ENCODE results near the gene ATL2. TPM values are rescaled to one million over a fixed set of nuclear protein-coding genes. Genes with fewer than 3 reads are reported as not detected.

Gene ATL2
- total and polyA plus RNA-seq, 2 of the 8 experiments (the other 6 are each of a cell fraction or from before 2014, with no cell fraction given), result 38.8 to 84.6 TPM

- Histone ChIP-seq H3K4me1 (replicated peaks in 1 of 4; ENCODE audit: control insufficient read depth in 3 of 4, insufficient read depth in 4 of 4, low read length in 3 of 4) (peaks cover 0 to 2% (median 0%) of the 10 kb centered on the region in 4 experiments; a peak in 1 of 7 replicates), H4K8ac (ENCODE audit: extremely low read depth, insufficient read depth, low read length) (no peak overlapping the region), H2BK12ac (ENCODE audit: low read depth, low read length) (no peak overlapping the region), H2AFZ (ENCODE audit: low read length) (no peak overlapping the region), H3K9ac (replicated peaks in 1 of 4; ENCODE audit: extremely low read depth in 1 of 4, low read depth in 3 of 4, low read length in 3 of 4) (no peak overlapping the region), H3K4me2 (ENCODE audit: insufficient read depth in 1 of 2, low read depth in 2 of 2, low read length in 2 of 2) (no peak overlapping the region), H2BK5ac (ENCODE audit: low read depth, low read length) (no peak overlapping the region), H2BK120ac (replicated peaks; ENCODE audit: low read depth, low read length) (no peak overlapping the region), H3K4me3 (ENCODE audit: extremely low read depth in 1 of 4, insufficient read depth in 2 of 4, low read depth in 3 of 4, low read length in 4 of 4) (no peak overlapping the region), H4K20me1 (replicated peaks in 1 of 2; ENCODE audit: control insufficient read depth in 1 of 2, insufficient read depth in 2 of 2, low read length in 2 of 2) (peaks cover 13 to 26% of the 10 kb centered on the region in 2 experiments), H2AK5ac (ENCODE audit: low read depth, low read length) (no peak overlapping the region), H4K91ac (replicated peaks; ENCODE audit: insufficient read length, low read length) (no peak overlapping the region), H2BK15ac (ENCODE audit: low read length) (no peak overlapping the region), H2BK20ac (ENCODE audit: low read length) (no peak overlapping the region), H3K79me1 (ENCODE audit: low read depth, low read length) (no peaks in the 10 kb centered on the region; the same call in 1 of the 2 replicates), H3K9me3 (ENCODE audit: insufficient read depth in 2 of 2, low read depth in 1 of 2, low read length in 1 of 2) (no peaks in the 10 kb centered on the region), H3K56ac (replicated peaks; ENCODE audit: insufficient read length, low read depth, low read length) (no peak overlapping the region), H3K27ac (ENCODE audit: low read depth, low read length) (no peak overlapping the region), H3K4ac (replicated peaks; ENCODE audit: insufficient read length, low read depth, low read length) (no peak overlapping the region), H3K23ac (ENCODE audit: insufficient read length) (no peak overlapping the region), H4K5ac (ENCODE audit: insufficient read length, low read depth, low read length) (no peak overlapping the region), H3K14ac (ENCODE audit: insufficient read length) (no peak overlapping the region), H3K23me2 (ENCODE audit: low read depth, low read length) (0 out of 2 replicates have a peak, but pooled peaks cover 2% of the 10 kb centered on the region), H3K36me3 (ENCODE audit: control insufficient read depth in 2 of 4, insufficient read depth in 4 of 4, low read length in 3 of 4) (peaks cover 0 to 4% (median 1%) of the 10 kb centered on the region in 4 experiments; a peak in 2 of 8 replicates), H3K27me3 (replicated peaks in 1 of 4; ENCODE audit: control insufficient read depth in 3 of 4, extremely low read depth in 1 of 4, insufficient read depth in 3 of 4, low read length in 3 of 4) (no peaks in the 10 kb centered on the region), H3K79me2 (ENCODE audit: control insufficient read depth in 1 of 2, insufficient read depth in 2 of 2, low read length in 2 of 2) (peaks cover 33 to 96% of the 10 kb centered on the region in 2 experiments), H3K18ac (ENCODE audit: extremely low read depth, low read length) (no peak overlapping the region)
- CTCF ChIA-PET (ENCODE audit: partially characterized antibody), result no interaction called here
- no peak for TF ChIP-seq NRF1 (IDR thresholded peaks at IDR 0.05; ENCODE audit: low read depth, low read length)
- POLR2A ChIA-PET (ENCODE audit: partially characterized antibody), result interaction anchor here (1.2 kb wide), 1 partner anchor 10 kb away, joined by 5 read pairs; no protein-coding TSS in a partner anchor
- no peak for FAIRE-seq
- no peak for DNase-seq (ENCODE audit: low read depth in 1 of 2, low spot score in 2 of 2)
- 89% methylated on average over 5 of the region's 5 CpGs; no CpG with 5 or more reads in 1 of the 2 experiments for WGBS, 2 experiments (ENCODE audit: extremely low coverage in 1 of 2, insufficient coverage in 1 of 2, insufficient read length in 1 of 2, insufficient replicate concordance in 2 of 2, low coverage in 1 of 2, low lambda C conversion rate in 2 of 2, missing lambda C conversion rate in 1 of 2)
Measured at GRCh38 chr2:38371235-38371634, 5.8 kb downstream of the ATL2 start.

Measured in H1 (cell line).